Common myeloid progenitor, CD34-positive (primary cell): ENCODE results near the gene TNFAIP8L3.

Experiments
- CTCF ChIA-PET: fragments of 350-600 bp; sonication (Branson Sonifier 250); formaldehyde crosslinking; loops from one replicate; lab custom pipeline; 2021; ENCODE audit warnings: antibody characterized with exemption; lab: Charles Lee
- POLR2A ChIA-PET: fragments of 350-600 bp; sonication (Branson Sonifier 250); formaldehyde crosslinking; loops from one replicate; lab custom pipeline; 2021; ENCODE audit warnings: antibody characterized with exemption; lab: Charles Lee
- DNase-seq, 3 donors: peaks; one replicate each; pipeline versions ENCODE4 v3.0.0 to v3.0.0-alpha.2; 2013
- H3K27ac ChIP-seq, 2 experiments: 1 replicate in 1 of 2; 2 replicates in 1 of 2; pipeline ENCODE4 v1.7.0; 2013; ENCODE audit warnings: inconsistent platforms in 2 of 2, low read length in 2 of 2, mild to moderate bottlenecking in 2 of 2, low read depth in 1 of 2, moderate library complexity in 1 of 2; ENCODE audit not compliant: severe bottlenecking in 2 of 2, insufficient read depth in 1 of 2, poor library complexity in 1 of 2
- H3K27me3 ChIP-seq, 5 experiments: replicated peaks in 2 of 5; 1 replicate in 3 of 5; 2 replicates in 2 of 5; pipeline versions ENCODE4 v1.6.1 to v1.7.0; 2013; ENCODE audit warnings: low read length in 4 of 5, mild to moderate bottlenecking in 2 of 5, moderate library complexity in 2 of 5, inconsistent platforms in 1 of 5; ENCODE audit not compliant: insufficient read depth in 5 of 5, control insufficient read depth in 4 of 5
- H3K36me3 ChIP-seq, 4 experiments: 1 replicate in 2 of 4; 2 replicates in 2 of 4; pipeline versions ENCODE4 v1.6.1 to v1.7.0; 2013; ENCODE audit warnings: low read length in 3 of 4, control low read depth in 1 of 4, mild to moderate bottlenecking in 1 of 4; ENCODE audit not compliant: control insufficient read depth in 4 of 4, insufficient read depth in 4 of 4
- H3K4me1 ChIP-seq, 4 experiments: 1 replicate in 3 of 4; 2 replicates in 1 of 4; pipeline versions ENCODE4 v1.6.1 to v1.7.1; 2013; ENCODE audit warnings: low read length in 3 of 4, mild to moderate bottlenecking in 3 of 4, control low read depth in 1 of 4, inconsistent platforms in 1 of 4, moderate library complexity in 1 of 4; ENCODE audit not compliant: control insufficient read depth in 4 of 4, insufficient read depth in 4 of 4; ENCODE audit errors: control extremely low read depth in 1 of 4
- H3K4me3 ChIP-seq, 7 experiments: 1 replicate in 4 of 7; 2 replicates in 3 of 7; pipeline versions ENCODE4 v1.5.1 to v1.7.0; 2013; ENCODE audit warnings: mild to moderate bottlenecking in 7 of 7, low read length in 6 of 7, moderate library complexity in 6 of 7, inconsistent platforms in 2 of 7, low read depth in 2 of 7, control low read depth in 1 of 7; ENCODE audit not compliant: insufficient read depth in 4 of 7, control insufficient read depth in 1 of 7; ENCODE audit errors: extremely low read depth in 1 of 7
- H3K9me3 ChIP-seq, 5 experiments: 1 replicate in 4 of 5; 2 replicates in 1 of 5; pipeline versions ENCODE4 v1.6.1 to v1.7.1; 2013; ENCODE audit warnings: low read length in 4 of 5, mild to moderate bottlenecking in 2 of 5, inconsistent platforms in 1 of 5, low read depth in 1 of 5, moderate library complexity in 1 of 5; ENCODE audit not compliant: control insufficient read depth in 4 of 5, insufficient read depth in 2 of 5; ENCODE audit errors: control extremely low read depth in 1 of 5
- WGBS: methylation state at CpG from one replicate; pipeline ENCODE4 v1.1.5; 2013; ENCODE audit not compliant: insufficient coverage; 5-methylcytosine and 5-hydroxymethylcytosine counted together

Gene TNFAIP8L3

GRCh38 chr15:51007131-51007666 lies 87.5 kb downstream of the TNFAIP8L3 start:
- POLR2A ChIA-PET, result no interaction called here
- no peak overlapping the region for H3K4me3 ChIP-seq
- peaks cover 0 to 6% (median 0%) of the 10 kb centered on the region in 5 experiments for H3K9me3 ChIP-seq
- CTCF ChIA-PET, result interaction anchor here (1.4 kb wide), 1 partner anchor 70 kb away, joined by 3 read pairs; no protein-coding TSS in a partner anchor
- H3K27ac ChIP-seq, result no peak overlapping the region
- no peaks in the 10 kb centered on the region for H3K4me1 ChIP-seq
- H3K27me3 ChIP-seq, result no peaks in the 10 kb centered on the region
- no peak for DNase-seq
- 100% methylated on average over 2 of the region's 4 CpGs for WGBS
- peaks cover 0 to 9% (median 4%) of the 10 kb centered on the region in 4 experiments for H3K36me3 ChIP-seq
